Measurements from ENCODE around the gene AQP9. TPM values are rescaled to one million over a fixed set of nuclear protein-coding genes. Genes with fewer than 3 reads are reported as not detected.

AQP9 gene
- total RNA-seq, 2 experiments from 2014 or later, result 0.18 TPM; not detected in 1

- no peak for ATAC-seq
- Mint-ChIP-seq H3K36me3 (ENCODE audit: low read depth) (no peaks in the 10 kb centered on the region), H3K27me3 (peaks cover 2% of the 10 kb centered on the region), H3K4me1 (peaks cover 9% of the 10 kb centered on the region), H3K4me3 (no peak overlapping the region), H3K27ac (no peak overlapping the region), H3K9me3 (ENCODE audit: low read depth) (no peaks in the 10 kb centered on the region)
- ChIA-PET CTCF (interaction anchor here (0.6 kb wide), 1 partner anchor 188 kb away, joined by 3 read pairs; no protein-coding TSS in a partner anchor), POLR2A (no interaction called here)
- intact Hi-C loops (cut with DNase I, micrococcal nuclease), result no loop called here
- DNase-seq, result no peak
Measured at GRCh38 chr15:58233341-58233740, 95.2 kb downstream of the AQP9 start.

Other genes with a start within 250 kb of the AQP9 start
- not detected for gene ALDH1A2, start 72.7 kb upstream of the AQP9 start, total RNA-seq

Measured in activated CD4-positive, alpha-beta T cell treated with anti-CD3 and anti-CD28 coated beads for 36 hours (primary cell).